Kidney epithelial cell (primary cell): ENCODE data around the gene ANKFN1. TPM values are rescaled to one million over a fixed set of nuclear protein-coding genes. Genes with fewer than 3 reads are reported as not detected.

ENCODE experiments used
- DNase-seq: peaks from one replicate; pipeline ENCODE4 v3.0.0-alpha.2; 2010; ENCODE audit warnings: low read depth
- H3K27me3 ChIP-seq: 2 replicates; pipeline ENCODE4 v1.6.0; 2011; ENCODE audit warnings: low read length; ENCODE audit not compliant: control insufficient read depth, insufficient read depth
- H3K36me3 ChIP-seq: 2 replicates; pipeline ENCODE4 v1.5.1; 2011; ENCODE audit warnings: low read length; ENCODE audit not compliant: control insufficient read depth, insufficient read depth
- H3K4me3 ChIP-seq: 2 replicates; pipeline ENCODE4 v1.5.1; 2011; ENCODE audit warnings: low read depth, mild to moderate bottlenecking, control low read depth, low read length
- CTCF ChIP-seq: IDR thresholded peaks from 2 replicates; pipeline ENCODE4 v1.5.1; 2011; ENCODE audit warnings: mild to moderate bottlenecking, moderate library complexity, low read length, control low read depth, inconsistent platforms; ENCODE audit not compliant: insufficient read depth, poor library complexity, severe bottlenecking
- total RNA-seq: library from RNA; depleted of rRNA; stranded (reverse); fragments of >200 nt; gene quantifications from 2 replicates; pipeline ENCODE4 v1.2.3, GENCODE V29; 2015

Gene ANKFN1
- total RNA-seq, 1 donor from 2014 or later = not detected

DNA sequence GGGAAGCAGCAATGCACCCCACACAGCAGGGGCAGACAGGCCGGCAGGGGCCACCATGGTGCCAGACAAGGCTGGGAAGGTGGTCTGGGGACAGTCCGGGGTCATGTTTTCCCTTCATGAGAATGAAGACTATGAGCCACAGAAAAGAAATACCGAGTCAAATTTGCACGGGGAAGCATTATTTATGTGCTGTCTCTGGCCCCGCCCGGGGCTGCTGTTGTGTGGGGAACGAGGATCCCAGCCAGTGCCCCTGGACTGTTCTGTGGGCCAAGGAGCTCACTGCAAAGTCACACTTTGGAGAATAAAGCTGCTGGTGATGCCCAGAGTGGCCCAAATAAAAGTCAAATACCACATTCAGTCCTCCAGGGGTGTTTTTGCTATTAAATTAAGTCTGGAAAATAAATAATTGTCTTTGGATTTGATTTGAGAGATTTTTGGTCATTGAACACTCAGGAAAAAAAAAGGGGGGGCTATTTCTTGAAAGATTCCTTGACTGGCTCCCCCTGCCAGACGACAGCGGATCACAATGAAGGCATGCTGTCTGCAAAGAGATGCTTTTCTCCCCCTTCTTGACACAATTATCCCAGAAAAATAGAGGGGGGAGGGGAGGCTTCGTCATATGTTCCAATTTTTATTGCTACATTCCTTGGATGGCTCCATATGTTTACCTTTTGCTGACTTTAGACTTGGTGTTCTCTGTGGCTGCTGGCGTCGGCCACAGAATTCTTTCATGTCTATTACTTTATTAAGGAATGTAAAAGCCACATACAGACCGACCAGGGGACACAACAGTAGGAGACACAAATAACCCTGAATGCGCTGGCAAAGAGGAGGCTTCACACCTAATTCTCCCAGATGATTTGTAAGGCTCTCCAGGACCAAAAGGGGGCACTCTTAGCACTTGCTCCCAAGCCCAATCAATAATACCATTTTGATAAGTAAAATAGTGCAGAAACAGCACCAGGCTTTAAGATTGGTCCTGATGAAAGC is 27.1 kb upstream of the ANKFN1 start:
- TF ChIP-seq CTCF = peak; percentile 64
- DNase-seq = no peak

GRCh38 chr17:56130026-56130425 is 23.2 kb upstream of the ANKFN1 start:
- no peak for TF ChIP-seq CTCF
- Histone ChIP-seq H3K36me3 (no peaks in the 10 kb centered on the region), H3K4me3 (no peak overlapping the region), H3K27me3 (no peaks in the 10 kb centered on the region)
- no peak for DNase-seq

More for the DNA sequence above, 27.1 kb upstream of the ANKFN1 start:
- Histone ChIP-seq H3K27me3 (no peaks in the 10 kb centered on the region), H3K4me3 (no peak overlapping the region), H3K36me3 (no peaks in the 10 kb centered on the region)

- Histone ChIP-seq H3K36me3 (no peaks in the 10 kb centered on the region), H3K27me3 (no peaks in the 10 kb centered on the region), H3K4me3 (no peak overlapping the region)
- DNase-seq = no peak
- TF ChIP-seq CTCF = no peak
Observed at GRCh38 chr17:56130631-56131030, 22.6 kb upstream of the ANKFN1 start.

- DNase-seq = no peak
- Histone ChIP-seq H3K4me3 (no peak overlapping the region), H3K36me3 (no peaks in the 10 kb centered on the region), H3K27me3 (no peaks in the 10 kb centered on the region)
- no peak for TF ChIP-seq CTCF
Observed at GRCh38 chr17:56131431-56131830, 21.8 kb upstream of the ANKFN1 start.

- H3K36me3 ChIP-seq = no peaks in the 10 kb centered on the region
- no peak for DNase-seq
- no peak overlapping the region for H3K4me3 ChIP-seq
- no peaks in the 10 kb centered on the region for H3K27me3 ChIP-seq
- TF ChIP-seq CTCF = no peak
Observed at GRCh38 chr17:56136301-56136700, 17.0 kb upstream of the ANKFN1 start.
